GM12891 (cell line): ENCODE measurements around the gene MTURN.

Experiments used
- DNase-seq: peaks from one replicate; pipeline ENCODE4 v3.0.0; 2011; ENCODE audit warnings: low spot score; ENCODE audit not compliant: insufficient read length
- FAIRE-seq: peaks from 2 replicates; lab custom pipeline; 2011; peaks lifted over from hg19 to GRCh38; lab: Jason Lieb, UNC
- PAX5 ChIP-seq: IDR thresholded peaks from 2 replicates; pipeline ENCODE4 v1.6.1; 2011; ENCODE audit warnings: low read length, moderate library complexity, mild to moderate bottlenecking; ENCODE audit not compliant: insufficient read depth, severe bottlenecking
- POLR2A ChIP-seq: IDR thresholded peaks from 2 replicates; pipeline ENCODE4 v1.6.1; 2011; ENCODE audit warnings: low read depth, low read length, control low read depth
- POLR2AphosphoS5 ChIP-seq: IDR thresholded peaks from 2 replicates; pipeline ENCODE4 v1.6.1; 2011; ENCODE audit warnings: low read depth, low read length, control low read depth
- POU2F2 ChIP-seq: IDR thresholded peaks from 2 replicates; pipeline ENCODE4 v1.6.1; 2011; ENCODE audit warnings: low read depth, mild to moderate bottlenecking, control low read depth, low read length, moderate library complexity
- SPI1 ChIP-seq: IDR thresholded peaks from 2 replicates; pipeline ENCODE4 v1.6.1; 2011; ENCODE audit warnings: low read depth, low read length, control low read depth
- TAF1 ChIP-seq: IDR thresholded peaks from 2 replicates; pipeline ENCODE4 v1.6.1; 2011; ENCODE audit warnings: low read depth, low read length, control low read depth

Gene MTURN

GRCh38 chr7:30136117-30136731, 1.4 kb downstream of the MTURN start:
- DNase-seq (no peak), FAIRE-seq (no peak)

DNA sequence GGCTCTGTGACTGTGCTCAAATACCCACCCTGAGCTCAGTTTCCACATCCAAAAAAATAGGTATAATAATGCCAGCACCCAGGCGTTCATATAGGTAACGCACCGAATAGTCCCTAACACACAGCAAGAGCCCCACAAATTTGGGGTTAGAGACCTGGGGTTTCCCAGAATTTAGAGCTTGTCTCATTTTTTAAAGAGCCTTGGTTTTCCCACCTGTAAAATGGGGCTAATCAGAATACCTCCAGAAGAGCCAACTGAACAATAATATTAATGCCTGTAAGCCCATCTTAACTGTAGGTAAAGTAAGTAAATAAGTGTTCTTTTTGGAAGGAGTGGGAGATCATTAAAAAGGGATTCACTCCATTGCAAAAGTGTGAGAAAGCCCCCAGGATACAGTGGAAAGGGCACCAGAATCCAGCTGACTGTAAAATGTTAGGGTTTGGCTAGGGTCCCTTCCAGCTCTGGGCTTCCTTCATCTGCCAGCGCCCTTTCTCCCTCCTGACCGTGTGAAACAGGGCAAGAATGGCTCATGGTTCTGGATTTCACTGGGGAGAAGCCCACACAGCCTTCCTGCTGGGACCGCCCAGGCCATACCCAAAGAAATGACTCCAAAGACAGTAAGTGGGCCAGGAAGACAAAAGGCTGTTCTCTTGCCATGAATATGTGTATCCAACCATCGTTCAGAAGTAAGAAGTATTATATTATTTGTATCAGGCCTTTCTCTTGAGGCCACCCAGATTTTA, 2.1 kb downstream of the MTURN start:
- FAIRE-seq, result no peak
- TF ChIP-seq POLR2A (no peak), SPI1 (no peak), TAF1 (no peak), POU2F2 (no peak)
- no peak for DNase-seq

More at GRCh38 chr7:30136117-30136731, 1.4 kb downstream of the MTURN start:
- no peak for TF ChIP-seq SPI1
- no peak for TF ChIP-seq POU2F2
- no peak for TF ChIP-seq POLR2AphosphoS5
- no peak for TF ChIP-seq PAX5
- no peak for TF ChIP-seq TAF1
- no peak for TF ChIP-seq POLR2A

DNA sequence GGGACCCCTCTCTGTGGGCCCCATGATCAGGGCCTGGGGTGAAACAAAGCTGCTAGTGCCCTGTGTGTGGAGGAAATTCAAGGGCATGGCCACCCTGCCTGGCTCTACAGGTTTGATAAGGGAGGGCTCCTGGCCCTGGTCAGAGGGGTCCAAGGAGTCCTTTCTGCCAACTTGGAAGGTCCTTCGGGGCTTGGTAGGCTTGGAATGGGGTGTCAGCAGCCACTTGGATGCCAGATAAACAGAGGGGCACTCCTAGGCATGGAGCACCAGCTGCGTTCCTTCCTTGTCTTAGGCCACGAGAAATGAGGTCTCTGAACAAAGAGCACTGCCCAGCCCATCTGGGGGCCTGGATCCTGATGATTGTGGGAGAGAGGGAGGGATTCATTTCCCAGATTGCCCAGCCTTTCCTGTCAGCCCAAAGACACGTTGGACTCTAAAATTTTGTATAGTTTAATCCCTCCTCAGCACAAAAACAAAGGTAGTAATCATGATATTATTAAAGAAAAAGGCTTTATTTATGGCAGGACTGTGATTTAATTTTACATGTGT, 5.1 kb downstream of the MTURN start:
- TF ChIP-seq TAF1 (no peak), POLR2AphosphoS5 (no peak), POU2F2 (no peak), PAX5 (no peak)
- FAIRE-seq (no peak), DNase-seq (no peak)

- DNase-seq (no peak), FAIRE-seq (no peak)
- TF ChIP-seq PAX5 (no peak), SPI1 (no peak), POLR2AphosphoS5 (no peak), POLR2A (no peak), POU2F2 (no peak), TAF1 (no peak)
These were observed 5.7 kb downstream of the MTURN start for GRCh38 chr7:30140456-30140855.

DNA sequence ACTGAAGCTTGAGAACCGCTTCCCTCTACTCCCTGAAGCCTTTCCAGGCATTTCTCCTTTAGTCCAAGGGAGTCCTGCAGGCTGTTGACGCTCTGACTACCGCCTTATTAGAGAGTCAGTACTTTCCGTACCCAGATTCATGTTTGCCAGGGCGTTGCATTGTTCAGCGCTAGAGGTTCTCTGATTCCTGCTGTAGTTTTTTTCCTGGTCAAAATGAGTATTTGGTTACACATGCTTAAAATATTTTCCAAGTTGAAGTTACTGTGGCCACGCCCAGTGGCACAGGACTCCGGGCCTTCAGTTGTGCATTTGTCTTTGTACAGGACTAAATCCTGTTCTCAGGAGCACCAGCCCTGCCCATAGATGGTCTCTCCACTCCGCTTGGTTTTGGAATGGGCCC, 7.9 kb downstream of the MTURN start:
- DNase-seq (no peak), FAIRE-seq (no peak)
- no peak for TF ChIP-seq POLR2A
- TF ChIP-seq TAF1, result no peak
- no peak for TF ChIP-seq SPI1
- no peak for TF ChIP-seq POLR2AphosphoS5
- no peak for TF ChIP-seq PAX5
- no peak for TF ChIP-seq POU2F2

GRCh38 chr7:30143748-30144251, 9.0 kb downstream of the MTURN start:
- TF ChIP-seq TAF1 (no peak), POU2F2 (no peak), POLR2AphosphoS5 (no peak), SPI1 (no peak), POLR2A (no peak)
- FAIRE-seq (peak; percentile 20), DNase-seq (no peak)

GRCh38 chr7:30144657-30145306, 10.0 kb downstream of the MTURN start:
- TF ChIP-seq POLR2A, result no peak
- no peak for TF ChIP-seq POU2F2
- TF ChIP-seq POLR2AphosphoS5, result no peak
- no peak for TF ChIP-seq PAX5
- no peak for DNase-seq
- FAIRE-seq, result no peak

DNA sequence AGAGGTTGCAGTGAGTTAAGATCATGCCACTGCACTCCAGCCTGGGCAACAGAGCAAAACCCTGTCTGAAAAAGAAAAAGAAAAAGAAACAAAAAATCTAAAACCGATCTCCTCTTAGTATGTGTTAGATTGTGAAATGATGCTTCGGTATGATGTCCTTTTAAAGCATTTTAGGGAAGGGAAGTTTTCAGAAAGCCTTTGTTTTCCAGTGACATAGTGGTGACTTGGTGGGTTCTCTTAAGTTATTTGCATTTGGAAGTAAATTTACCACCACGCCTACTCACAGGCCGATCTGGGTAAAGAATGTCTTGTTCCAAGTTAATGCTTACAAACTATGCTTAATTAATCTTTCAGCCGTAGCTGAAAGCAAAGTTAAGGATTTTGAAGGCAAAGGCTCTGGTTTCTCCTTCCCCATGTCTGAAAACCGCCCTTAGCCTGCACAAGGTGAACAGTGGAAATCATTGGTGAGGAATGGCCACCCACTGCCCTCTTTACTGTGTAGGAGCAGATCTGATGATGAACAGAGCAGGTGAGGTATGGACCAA, 10.7 kb downstream of the MTURN start:
- FAIRE-seq, result no peak
- no peak for TF ChIP-seq POLR2A
- TF ChIP-seq TAF1, result no peak
- no peak for TF ChIP-seq POLR2AphosphoS5
- TF ChIP-seq SPI1, result no peak
- TF ChIP-seq POU2F2, result no peak
- no peak for TF ChIP-seq PAX5
- no peak for DNase-seq

- FAIRE-seq, result peak; percentile 35
- TF ChIP-seq TAF1 (no peak), POLR2A (no peak), PAX5 (no peak), POLR2AphosphoS5 (no peak), POU2F2 (no peak), SPI1 (no peak)
- DNase-seq, result no peak
These were observed 11.4 kb downstream of the MTURN start for GRCh38 chr7:30146127-30146612.
